Prostate gland (tissue), 2 donors: ENCODE measurements around the gene KRT14.

ENCODE experiments used
- CTCF ChIP-seq, 4 experiments: fragments of 200-600 bp in 2 of 4; fragments of 450-650 bp in 2 of 4; sonication (generic) in 2 of 4; IDR thresholded peaks; 1 replicate in 3 of 4; 2 replicates in 1 of 4; pipeline ENCODE4 v1.5.1; 2016 to 2019; ENCODE audit warnings: antibody characterized with exemption in 4 of 4, mild to moderate bottlenecking in 2 of 4, moderate library complexity in 2 of 4
- POLR2A ChIP-seq: fragments of 450-650 bp; IDR thresholded peaks from one replicate; pipeline ENCODE4 v1.6.1; 2016; ENCODE audit warnings: antibody characterized with exemption, mild to moderate bottlenecking

- TF ChIP-seq POLR2A: no peak
- no peak for TF ChIP-seq CTCF (IDR thresholded peaks at IDR 0.05)
These were observed 21.4 kb downstream of the KRT14 start for GRCh38 chr17:41565338-41565737.
